Endothelial cell of umbilical vein (primary cell): ENCODE data around the gene FAM200A. TPM values are rescaled to one million over a fixed set of nuclear protein-coding genes. Genes with fewer than 3 reads are reported as not detected.

ENCODE experiments used
- BruUV-seq: library from RNA; stranded (reverse); fragments of 400-500 nt; replicated peaks from 2 replicates; lab custom pipeline; 2021; lab: Mats Ljungman, UMichigan
- CTCF ChIA-PET: fragments of 300-600, 350-600 bp; sonication (Branson Sonifier 250); formaldehyde crosslinking; loops from one replicate; lab custom pipeline; 2021; ENCODE audit warnings: antibody characterized with exemption, inconsistent platforms; lab: Charles Lee
- POLR2A ChIA-PET: fragments of 300-600, 350-600 bp; sonication (Branson Sonifier 250); formaldehyde crosslinking; loops from one replicate; lab custom pipeline; 2021; ENCODE audit warnings: antibody characterized with exemption, inconsistent platforms; lab: Charles Lee
- DNase-seq: peaks from one replicate; pipeline ENCODE4 v3.0.0-alpha.2; 2011; ENCODE audit warnings: low read depth, low spot score
- FAIRE-seq: peaks from 2 replicates; lab custom pipeline; 2011; peaks lifted over from hg19 to GRCh38; lab: Jason Lieb, UNC
- H2AFZ ChIP-seq: 2 replicates; pipeline ENCODE4 v1.6.0; 2012; ENCODE audit warnings: low read depth, low read length, control low read depth, inconsistent platforms
- H3K27ac ChIP-seq: 2 replicates; pipeline ENCODE4 v1.5.1; 2011; ENCODE audit warnings: low read depth, mild to moderate bottlenecking, control low read depth, low read length, moderate library complexity; ENCODE audit not compliant: insufficient read depth
- H3K27me3 ChIP-seq, 2 experiments: 2 replicates each; pipeline versions ENCODE4 v1.6.0 to v1.6.1; 2011; ENCODE audit warnings: low read length in 2 of 2, mixed read lengths in 1 of 2; ENCODE audit not compliant: control insufficient read depth in 2 of 2, insufficient read depth in 2 of 2
- H3K36me3 ChIP-seq, 2 experiments: 2 replicates in 1 of 2; 3 replicates in 1 of 2; pipeline ENCODE4 v1.5.1; 2011; ENCODE audit warnings: low read length in 2 of 2, mild to moderate bottlenecking in 1 of 2, moderate library complexity in 1 of 2; ENCODE audit not compliant: control insufficient read depth in 2 of 2, insufficient read depth in 2 of 2; ENCODE audit errors: extremely low read depth in 1 of 2
- H3K4me1 ChIP-seq: 3 replicates; pipeline ENCODE4 v1.5.1; 2011; ENCODE audit warnings: mild to moderate bottlenecking, low read length; ENCODE audit not compliant: control insufficient read depth, insufficient read depth; ENCODE audit errors: extremely low read depth
- H3K4me2 ChIP-seq: 2 replicates; pipeline ENCODE4 v1.6.1; 2011; ENCODE audit warnings: low read length, control low read depth, mixed read lengths; ENCODE audit not compliant: insufficient read depth
- H3K4me3 ChIP-seq, 3 experiments: fragments of 200-600 bp in 1 of 3; sonication (generic), shearing (Covaris generic) in 1 of 3; replicated peaks in 1 of 3; 2 replicates each; pipeline ENCODE4 v1.5.1; 2011 to 2016; ENCODE audit warnings: control low read depth in 3 of 3, low read length in 3 of 3, mild to moderate bottlenecking in 2 of 3, inconsistent platforms in 1 of 3, low read depth in 1 of 3, moderate library complexity in 1 of 3; ENCODE audit not compliant: insufficient read depth in 1 of 3
- H3K79me2 ChIP-seq: 2 replicates; pipeline ENCODE4 v1.6.0; 2012; ENCODE audit warnings: low read length, inconsistent platforms; ENCODE audit not compliant: control insufficient read depth, insufficient read depth
- H3K9ac ChIP-seq: replicated peaks from 2 replicates; pipeline ENCODE3; 2011; ENCODE audit warnings: low read length, control low read depth; ENCODE audit not compliant: insufficient read depth; ENCODE audit errors: extremely low read depth
- H3K9me1 ChIP-seq: replicated peaks from 3 replicates; pipeline ENCODE4 v1.6.0; 2011; ENCODE audit warnings: mild to moderate bottlenecking, low read length; ENCODE audit not compliant: control insufficient read depth, insufficient read depth; ENCODE audit errors: extremely low read depth
- H3K9me3 ChIP-seq: replicated peaks from 2 replicates; pipeline ENCODE4 v1.5.1; 2012; ENCODE audit warnings: low read length, inconsistent platforms; ENCODE audit not compliant: control insufficient read depth, insufficient read depth
- H4K20me1 ChIP-seq: replicated peaks from 2 replicates; pipeline ENCODE3; 2011; ENCODE audit warnings: mild to moderate bottlenecking, low read length; ENCODE audit not compliant: control insufficient read depth, insufficient read depth; ENCODE audit errors: extremely low read depth
- CTCF ChIP-seq, 2 donors: IDR thresholded peaks; 1 replicate in 1 of 2; 2 replicates in 1 of 2; pipeline ENCODE4 v1.5.1; 2011; ENCODE audit warnings: low read length in 2 of 2, mild to moderate bottlenecking in 2 of 2, moderate library complexity in 2 of 2, control low read depth in 1 of 2, inconsistent platforms in 1 of 2, low read depth in 1 of 2; ENCODE audit not compliant: insufficient read depth in 1 of 2; ENCODE audit errors: extremely low read depth in 1 of 2
- EZH2 ChIP-seq: IDR thresholded peaks from 2 replicates; pipeline ENCODE4 v1.6.1; 2012; ENCODE audit warnings: borderline replicate concordance, low read depth, mild to moderate bottlenecking, moderate library complexity, low read length, inconsistent platforms; ENCODE audit not compliant: severe bottlenecking
- FOS ChIP-seq: IDR thresholded peaks from 2 replicates; pipeline ENCODE4 v1.6.1; 2011; ENCODE audit warnings: mild to moderate bottlenecking, low read length, moderate library complexity, borderline replicate concordance; ENCODE audit not compliant: insufficient read depth
- GATA2 ChIP-seq: IDR thresholded peaks from 2 replicates; pipeline ENCODE4 v1.7.0; 2011; ENCODE audit warnings: low read depth, mild to moderate bottlenecking, moderate library complexity, mixed read lengths, low read length; ENCODE audit not compliant: insufficient read length, insufficient read depth
- JUN ChIP-seq: IDR thresholded peaks from 2 replicates; pipeline ENCODE4 v1.6.1; 2011; ENCODE audit warnings: borderline replicate concordance, low read depth; ENCODE audit not compliant: insufficient read length, insufficient read depth
- MAX ChIP-seq: IDR thresholded peaks from 2 replicates; pipeline ENCODE4 v1.6.1; 2011; ENCODE audit not compliant: insufficient read depth, insufficient read length
- MYC ChIP-seq: IDR thresholded peaks from one replicate; pipeline ENCODE4 v1.6.1; 2011; ENCODE audit warnings: mild to moderate bottlenecking, low read depth, low read length
- POLR2A ChIP-seq: IDR thresholded peaks from 2 replicates; pipeline ENCODE4 v1.6.1; 2012; ENCODE audit warnings: low read depth, mild to moderate bottlenecking, control low read depth, low read length
- POLR2AphosphoS5 ChIP-seq: IDR thresholded peaks from 2 replicates; pipeline ENCODE4 v1.6.1; 2012; ENCODE audit warnings: low read depth, mild to moderate bottlenecking, control low read depth, low read length, moderate library complexity; ENCODE audit not compliant: insufficient read depth
- dilution Hi-C: fragments of 300-500 bp; cut with MboI; formaldehyde crosslinking; loops from one replicate; pipeline ENCODE4 v1.15.0; 2019; ENCODE audit warnings: low sequenced_read_pairs; ENCODE audit not compliant: extremely low pct_ligation_motif_present
- intact Hi-C: fragments of 100-400 bp; cut with micrococcal nuclease; formaldehyde crosslinking; loops from one replicate; pipeline ENCODE4 v1.10.0; 2022
- polyA plus RNA-seq, 4 experiments: library from polyadenylated mRNA; depleted of rRNA in 3 of 4; stranded (reverse) in 3 of 4; unstranded in 1 of 4; fragments of >200 nt; gene quantifications; 2 replicates each; pipeline versions ENCODE4 v1.2.1 to v1.2.3, GENCODE V29; 2011 to 2012; ENCODE audit warnings: missing spikeins in 1 of 4
- total RNA-seq: library from RNA; stranded (reverse); gene quantifications from 2 replicates; pipeline ENCODE4 v1.2.3, GENCODE V29; 2021

The FAM200A gene
- total and polyA plus RNA-seq, 2 donors (not counting 3 experiments of a cell fraction or from before 2014, with no cell fraction given), result 2.1 to 3.6 TPM

GRCh38 chr7:99541212-99541611 is 10.7 kb downstream of the FAM200A start:
- Histone ChIP-seq H3K4me1 (no peaks in the 10 kb centered on the region), H3K36me3 (no peaks in the 10 kb centered on the region), H3K4me2 (no peak overlapping the region), H2AFZ (no peak overlapping the region), H3K27me3 (no peaks in the 10 kb centered on the region), H3K4me3 (no peak overlapping the region), H3K9me1 (no peaks in the 10 kb centered on the region), H3K27ac (no peak overlapping the region), H3K9me3 (no peaks in the 10 kb centered on the region), H3K79me2 (no peaks in the 10 kb centered on the region), H4K20me1 (no peaks in the 10 kb centered on the region), H3K9ac (no peak overlapping the region)
- intact Hi-C loops, result no loop called here
- no TSS peak for BruUV-seq
- POLR2A ChIA-PET, result no interaction called here
- DNase-seq (no peak), FAIRE-seq (no peak)
- dilution Hi-C loops, result no loop called here
- TF ChIP-seq POLR2AphosphoS5 (no peak), MAX (no peak), POLR2A (no peak), FOS (no peak), EZH2 (no peak), MYC (no peak), GATA2 (no peak), JUN (no peak), CTCF (IDR thresholded peaks at IDR 0.05; ENCODE audit: extremely low read depth in 1 of 2, insufficient read depth in 1 of 2, low read depth in 1 of 2, low read length in 2 of 2) (no peak)
- CTCF ChIA-PET, result no interaction called here
